Neural cell (in vitro differentiated cells): ENCODE data around the gene PLEKHM3. TPM values are rescaled to one million over a fixed set of nuclear protein-coding genes. Genes with fewer than 3 reads are reported as not detected.

ENCODE experiments used
- H2AFZ ChIP-seq: fragments of 200-600, 300-800 bp; sonication (generic), shearing (Covaris generic); 2 replicates; pipeline ENCODE4 v1.6.0; 2014; ENCODE audit warnings: low read depth, mild to moderate bottlenecking, antibody characterized with exemption, low read length, moderate library complexity
- H3F3A ChIP-seq: fragments of 200-600 bp; shearing (Covaris generic); 2 replicates; pipeline ENCODE4 v1.6.1; 2016; ENCODE audit warnings: mild to moderate bottlenecking, moderate library complexity, mixed read lengths, antibody characterized with exemption, low read length; ENCODE audit not compliant: insufficient read depth, poor library complexity, severe bottlenecking
- H3K27ac ChIP-seq: fragments of 200-600, 300-800 bp; sonication (generic), shearing (Covaris generic); 2 replicates; pipeline ENCODE4 v1.5.1; 2014; ENCODE audit warnings: mild to moderate bottlenecking, low read length, moderate library complexity
- H3K27me3 ChIP-seq: fragments of 300-800, 200-600 bp; sonication (generic), shearing (Covaris generic); 2 replicates; pipeline ENCODE4 v1.6.0; 2014; ENCODE audit warnings: mild to moderate bottlenecking, low read depth, low read length, moderate library complexity; ENCODE audit not compliant: insufficient read depth
- H3K36me3 ChIP-seq: fragments of 300-800, 200-600 bp; sonication (generic), shearing (Covaris generic); 2 replicates; pipeline ENCODE4 v1.5.1; 2014; ENCODE audit warnings: mild to moderate bottlenecking, antibody characterized with exemption, low read length, moderate library complexity; ENCODE audit not compliant: insufficient read depth
- H3K4me2 ChIP-seq: fragments of 300-800, 200-600 bp; sonication (generic), shearing (Covaris generic); 2 replicates; pipeline ENCODE4 v1.6.0; 2014; ENCODE audit warnings: mild to moderate bottlenecking, low read length
- H3K4me3 ChIP-seq: fragments of 300-800, 200-600 bp; sonication (generic), shearing (Covaris generic); 2 replicates; pipeline ENCODE4 v1.5.1; 2014; ENCODE audit warnings: mild to moderate bottlenecking, low read length, moderate library complexity
- H3K79me2 ChIP-seq: fragments of 200-600 bp; shearing (Covaris generic); replicated peaks from 2 replicates; pipeline ENCODE4 v1.6.0; 2014; ENCODE audit warnings: mild to moderate bottlenecking, low read length, moderate library complexity; ENCODE audit not compliant: insufficient read depth
- H3K9ac ChIP-seq: fragments of 300-800, 200-600 bp; sonication (generic), shearing (Covaris generic); 2 replicates; pipeline ENCODE4 v1.6.1; 2016; ENCODE audit warnings: mild to moderate bottlenecking, low read length, mixed read lengths
- H3K9me2 ChIP-seq: fragments of 200-600 bp; shearing (Covaris generic); 2 replicates; pipeline ENCODE4 v1.6.1; 2016; ENCODE audit warnings: mild to moderate bottlenecking, low read length, mixed read lengths; ENCODE audit not compliant: insufficient read depth
- H3K9me3 ChIP-seq: fragments of 200-600, 300-800 bp; sonication (generic), shearing (Covaris generic); 2 replicates; pipeline ENCODE4 v1.6.1; 2016; ENCODE audit warnings: mild to moderate bottlenecking, mixed run types, low read length, moderate library complexity, mixed read lengths
- H4K20me1 ChIP-seq: fragments of 200-600 bp; shearing (Covaris generic); 2 replicates; pipeline ENCODE4 v1.6.1; 2016; ENCODE audit warnings: mild to moderate bottlenecking, mixed run types; ENCODE audit not compliant: insufficient read depth
- EP300 ChIP-seq: fragments of 450-650 bp; conservative IDR thresholded peaks from 2 replicates; pipeline ENCODE4 v1.6.1; 2014; ENCODE audit warnings: antibody characterized with exemption, mild to moderate bottlenecking, moderate library complexity; ENCODE audit not compliant: poor library complexity, severe bottlenecking
- EZH2 ChIP-seq: fragments of 200-600, 300-800 bp; shearing (Covaris generic), sonication (generic); IDR thresholded peaks from 2 replicates; pipeline ENCODE4 v1.6.1; 2014; ENCODE audit warnings: antibody characterized with exemption, low read length, borderline replicate concordance, mild to moderate bottlenecking; ENCODE audit not compliant: insufficient read depth, poor library complexity, severe bottlenecking
- MXI1 ChIP-seq: fragments of 450-650 bp; conservative IDR thresholded peaks from 2 replicates; pipeline ENCODE4 v1.6.1; 2014; ENCODE audit warnings: antibody characterized with exemption, mild to moderate bottlenecking; ENCODE audit not compliant: poor library complexity, severe bottlenecking
- POLR2AphosphoS5 ChIP-seq: IDR thresholded peaks from 2 replicates; pipeline ENCODE4 v1.6.1; 2012
- RAD21 ChIP-seq: fragments of 450-650 bp; conservative IDR thresholded peaks from 2 replicates; pipeline ENCODE4 v1.6.1; 2014; ENCODE audit warnings: antibody characterized with exemption, mild to moderate bottlenecking, moderate library complexity
- SMC3 ChIP-seq: fragments of 450-650 bp; conservative IDR thresholded peaks from 2 replicates; pipeline ENCODE4 v1.6.1; 2014; ENCODE audit warnings: antibody characterized with exemption, mild to moderate bottlenecking, moderate library complexity; ENCODE audit not compliant: poor library complexity
- TAF1 ChIP-seq: IDR thresholded peaks from 2 replicates; pipeline ENCODE4 v1.6.1; 2012; ENCODE audit warnings: low read depth
- polyA plus RNA-seq: library from polyadenylated mRNA; depleted of rRNA; stranded (reverse); fragments of >200 nt; gene quantifications from 2 replicates; pipeline ENCODE4 v1.2.3, GENCODE V29; 2014
- TF ChIP-seq, protein P1 (sequence below): fragments of 450-650 bp; IDR thresholded peaks from 2 replicates; pipeline ENCODE4 v1.5.1; 2014; ENCODE audit warnings: antibody characterized with exemption, mild to moderate bottlenecking, moderate library complexity; ENCODE audit not compliant: poor library complexity, severe bottlenecking
- TF ChIP-seq, protein P2 (sequence below): IDR thresholded peaks from 2 replicates; pipeline ENCODE4 v1.6.1; 2012; ENCODE audit warnings: borderline replicate concordance

Gene PLEKHM3
- polyA plus RNA-seq, 1 donor from 2014 or later = 13.4 TPM

DNA sequence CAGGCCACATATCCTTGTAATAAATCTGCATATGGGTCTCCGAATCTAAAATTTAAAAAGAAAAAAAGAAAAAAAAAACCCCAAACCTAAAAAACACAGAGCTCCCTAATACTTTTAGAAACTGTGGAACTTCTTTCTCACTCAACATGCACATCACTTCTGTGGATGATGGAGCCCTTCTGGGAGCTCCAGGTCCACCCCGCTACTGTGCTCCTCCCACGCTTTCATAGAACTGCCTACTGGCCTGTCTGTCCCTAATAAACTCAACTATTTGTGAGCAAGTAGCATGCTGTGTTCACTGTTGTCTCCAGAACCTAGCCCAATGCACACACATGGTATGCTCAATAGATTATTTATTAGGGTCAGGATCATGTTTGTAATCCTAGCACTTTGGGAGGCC, 172.5 kb downstream of the PLEKHM3 start:
- no peaks in the 10 kb centered on the region for H3F3A ChIP-seq
- H4K20me1 ChIP-seq = no peaks in the 10 kb centered on the region
- no peaks in the 10 kb centered on the region for H3K9me2 ChIP-seq
- no peak overlapping the region for H3K9ac ChIP-seq
- H3K27ac ChIP-seq = no peak overlapping the region
- H3K9me3 ChIP-seq = no peaks in the 10 kb centered on the region
- H3K79me2 ChIP-seq = no peaks in the 10 kb centered on the region
- no peak overlapping the region for H3K4me2 ChIP-seq
- TF ChIP-seq, protein P1, sequence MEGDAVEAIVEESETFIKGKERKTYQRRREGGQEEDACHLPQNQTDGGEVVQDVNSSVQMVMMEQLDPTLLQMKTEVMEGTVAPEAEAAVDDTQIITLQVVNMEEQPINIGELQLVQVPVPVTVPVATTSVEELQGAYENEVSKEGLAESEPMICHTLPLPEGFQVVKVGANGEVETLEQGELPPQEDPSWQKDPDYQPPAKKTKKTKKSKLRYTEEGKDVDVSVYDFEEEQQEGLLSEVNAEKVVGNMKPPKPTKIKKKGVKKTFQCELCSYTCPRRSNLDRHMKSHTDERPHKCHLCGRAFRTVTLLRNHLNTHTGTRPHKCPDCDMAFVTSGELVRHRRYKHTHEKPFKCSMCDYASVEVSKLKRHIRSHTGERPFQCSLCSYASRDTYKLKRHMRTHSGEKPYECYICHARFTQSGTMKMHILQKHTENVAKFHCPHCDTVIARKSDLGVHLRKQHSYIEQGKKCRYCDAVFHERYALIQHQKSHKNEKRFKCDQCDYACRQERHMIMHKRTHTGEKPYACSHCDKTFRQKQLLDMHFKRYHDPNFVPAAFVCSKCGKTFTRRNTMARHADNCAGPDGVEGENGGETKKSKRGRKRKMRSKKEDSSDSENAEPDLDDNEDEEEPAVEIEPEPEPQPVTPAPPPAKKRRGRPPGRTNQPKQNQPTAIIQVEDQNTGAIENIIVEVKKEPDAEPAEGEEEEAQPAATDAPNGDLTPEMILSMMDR = no peak
- no peak for TF ChIP-seq TAF1
- no peak for TF ChIP-seq MXI1
- TF ChIP-seq EZH2 = no peak
- no peak for TF ChIP-seq POLR2AphosphoS5
- TF ChIP-seq RAD21 = no peak
- TF ChIP-seq SMC3 = no peak
- no peak for TF ChIP-seq EP300
- TF ChIP-seq, protein P2, sequence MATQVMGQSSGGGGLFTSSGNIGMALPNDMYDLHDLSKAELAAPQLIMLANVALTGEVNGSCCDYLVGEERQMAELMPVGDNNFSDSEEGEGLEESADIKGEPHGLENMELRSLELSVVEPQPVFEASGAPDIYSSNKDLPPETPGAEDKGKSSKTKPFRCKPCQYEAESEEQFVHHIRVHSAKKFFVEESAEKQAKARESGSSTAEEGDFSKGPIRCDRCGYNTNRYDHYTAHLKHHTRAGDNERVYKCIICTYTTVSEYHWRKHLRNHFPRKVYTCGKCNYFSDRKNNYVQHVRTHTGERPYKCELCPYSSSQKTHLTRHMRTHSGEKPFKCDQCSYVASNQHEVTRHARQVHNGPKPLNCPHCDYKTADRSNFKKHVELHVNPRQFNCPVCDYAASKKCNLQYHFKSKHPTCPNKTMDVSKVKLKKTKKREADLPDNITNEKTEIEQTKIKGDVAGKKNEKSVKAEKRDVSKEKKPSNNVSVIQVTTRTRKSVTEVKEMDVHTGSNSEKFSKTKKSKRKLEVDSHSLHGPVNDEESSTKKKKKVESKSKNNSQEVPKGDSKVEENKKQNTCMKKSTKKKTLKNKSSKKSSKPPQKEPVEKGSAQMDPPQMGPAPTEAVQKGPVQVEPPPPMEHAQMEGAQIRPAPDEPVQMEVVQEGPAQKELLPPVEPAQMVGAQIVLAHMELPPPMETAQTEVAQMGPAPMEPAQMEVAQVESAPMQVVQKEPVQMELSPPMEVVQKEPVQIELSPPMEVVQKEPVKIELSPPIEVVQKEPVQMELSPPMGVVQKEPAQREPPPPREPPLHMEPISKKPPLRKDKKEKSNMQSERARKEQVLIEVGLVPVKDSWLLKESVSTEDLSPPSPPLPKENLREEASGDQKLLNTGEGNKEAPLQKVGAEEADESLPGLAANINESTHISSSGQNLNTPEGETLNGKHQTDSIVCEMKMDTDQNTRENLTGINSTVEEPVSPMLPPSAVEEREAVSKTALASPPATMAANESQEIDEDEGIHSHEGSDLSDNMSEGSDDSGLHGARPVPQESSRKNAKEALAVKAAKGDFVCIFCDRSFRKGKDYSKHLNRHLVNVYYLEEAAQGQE = no peak
- H3K4me3 ChIP-seq = no peak overlapping the region
- no peak overlapping the region for H2AFZ ChIP-seq
- no peaks in the 10 kb centered on the region for H3K27me3 ChIP-seq
- H3K36me3 ChIP-seq = peaks cover 3% of the 10 kb centered on the region

DNA sequence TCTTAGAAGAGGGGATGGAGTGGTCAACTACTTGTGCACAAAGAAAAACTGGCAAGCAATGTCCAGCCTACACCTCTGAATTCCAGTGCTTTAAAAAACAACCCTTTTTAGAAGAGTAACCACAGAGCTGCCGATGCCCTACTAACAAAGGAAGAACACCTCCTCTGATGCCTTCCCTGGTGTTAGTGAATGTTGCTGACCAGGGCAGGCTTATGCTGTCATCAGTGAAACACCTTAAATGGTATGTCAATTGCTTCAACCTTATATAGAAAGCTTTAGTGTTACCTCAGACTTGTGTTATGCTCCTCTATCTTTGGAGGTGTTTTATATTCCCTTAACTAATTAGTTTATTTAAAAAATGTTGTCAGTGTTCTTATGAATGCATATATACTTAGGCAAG, 175.9 kb downstream of the PLEKHM3 start:
- H3K9me2 ChIP-seq = no peaks in the 10 kb centered on the region
- H3F3A ChIP-seq = no peaks in the 10 kb centered on the region
- H3K27me3 ChIP-seq = no peaks in the 10 kb centered on the region
- H3K79me2 ChIP-seq = no peaks in the 10 kb centered on the region
- H3K9me3 ChIP-seq = no peaks in the 10 kb centered on the region
- H3K36me3 ChIP-seq = no peaks in the 10 kb centered on the region
- no peak overlapping the region for H3K4me2 ChIP-seq
- no peak overlapping the region for H3K4me3 ChIP-seq
- no peaks in the 10 kb centered on the region for H4K20me1 ChIP-seq
- no peak overlapping the region for H3K9ac ChIP-seq
- no peak overlapping the region for H3K27ac ChIP-seq
- TF ChIP-seq SMC3 = no peak
- TF ChIP-seq EZH2 = no peak
- no peak for TF ChIP-seq TAF1
- no peak for TF ChIP-seq EP300
- TF ChIP-seq, protein P1 = no peak
- no peak for TF ChIP-seq RAD21
- TF ChIP-seq, protein P2 = no peak
- TF ChIP-seq MXI1 = no peak
- TF ChIP-seq POLR2AphosphoS5 = no peak
- H2AFZ ChIP-seq = no peak overlapping the region
